Pulmonary artery endothelial cell (primary cell): ENCODE measurements around the gene FAAP100. TPM values are rescaled to one million over a fixed set of nuclear protein-coding genes. Genes with fewer than 3 reads are reported as not detected.

ENCODE experiments used
- DNase-seq: peaks from one replicate; pipeline ENCODE4 v3.0.0-alpha.2; 2011; ENCODE audit warnings: low read depth, low spot score
- total RNA-seq: library from RNA; depleted of rRNA; stranded (reverse); fragments of >200 nt; gene quantifications from 2 replicates; pipeline ENCODE4 v1.2.3, GENCODE V29; 2014

The FAAP100 gene
- total RNA-seq, 1 donor from 2014 or later: 17.5 TPM

DNA sequence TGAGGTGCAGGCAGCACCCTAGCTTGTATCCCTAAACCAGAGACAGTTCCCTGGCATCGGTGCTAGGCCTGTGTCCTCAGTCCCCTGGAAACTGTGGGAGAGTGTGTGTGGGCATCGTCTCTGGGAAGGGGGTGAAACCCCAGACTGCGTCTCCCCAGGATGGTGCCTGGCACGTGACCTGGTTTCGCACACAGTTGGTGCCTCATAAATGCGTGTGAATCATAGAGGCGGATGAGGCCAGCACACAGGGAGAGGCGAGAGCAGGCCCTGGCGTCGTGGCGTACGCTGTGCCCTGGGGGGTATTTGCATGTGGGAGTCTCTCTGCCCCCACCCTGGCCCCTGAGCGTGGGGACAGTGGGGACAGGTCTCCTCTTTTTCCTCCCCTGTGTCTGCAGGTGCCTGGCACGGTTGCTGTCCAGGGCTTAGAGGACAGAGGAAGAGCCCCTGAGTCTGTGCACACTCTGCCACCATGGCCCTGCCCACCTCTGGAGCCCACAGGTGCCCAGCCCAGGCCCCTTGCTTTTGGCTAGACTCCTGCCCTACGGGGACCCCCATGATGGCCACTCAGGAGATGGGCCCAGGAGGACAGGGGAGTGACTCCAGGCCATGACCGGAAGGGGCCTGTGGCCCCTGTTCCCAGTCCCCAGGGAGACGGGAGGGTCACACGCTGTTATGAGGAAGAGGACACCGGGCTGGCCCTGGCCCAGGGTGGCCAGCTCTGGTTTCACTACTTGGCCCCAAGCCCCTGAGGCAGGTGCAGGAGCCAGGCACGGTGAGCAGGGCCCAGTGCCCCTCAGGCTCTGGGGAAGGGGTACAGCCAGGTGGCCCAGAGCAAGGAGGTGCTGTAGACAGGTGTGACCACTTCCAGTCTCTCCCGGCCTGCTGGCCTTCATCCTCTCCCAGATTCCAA is 25.2 kb downstream of the FAAP100 start:
- DNase-seq: no peak

DNA sequence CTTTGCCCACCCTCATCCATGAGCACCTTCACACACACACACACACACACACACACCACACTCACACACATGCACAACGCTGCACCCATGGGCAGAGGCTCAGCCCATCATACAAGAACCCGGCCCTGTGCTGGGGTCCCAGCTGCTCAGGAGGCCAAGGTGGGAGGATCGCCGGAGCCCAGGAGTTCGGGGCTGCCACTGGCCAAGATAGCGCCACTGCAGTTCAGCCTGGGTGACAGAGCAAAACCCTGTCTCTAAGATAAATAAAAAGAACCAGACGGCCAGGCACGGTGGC is 27.3 kb downstream of the FAAP100 start:
- DNase-seq: no peak

DNA sequence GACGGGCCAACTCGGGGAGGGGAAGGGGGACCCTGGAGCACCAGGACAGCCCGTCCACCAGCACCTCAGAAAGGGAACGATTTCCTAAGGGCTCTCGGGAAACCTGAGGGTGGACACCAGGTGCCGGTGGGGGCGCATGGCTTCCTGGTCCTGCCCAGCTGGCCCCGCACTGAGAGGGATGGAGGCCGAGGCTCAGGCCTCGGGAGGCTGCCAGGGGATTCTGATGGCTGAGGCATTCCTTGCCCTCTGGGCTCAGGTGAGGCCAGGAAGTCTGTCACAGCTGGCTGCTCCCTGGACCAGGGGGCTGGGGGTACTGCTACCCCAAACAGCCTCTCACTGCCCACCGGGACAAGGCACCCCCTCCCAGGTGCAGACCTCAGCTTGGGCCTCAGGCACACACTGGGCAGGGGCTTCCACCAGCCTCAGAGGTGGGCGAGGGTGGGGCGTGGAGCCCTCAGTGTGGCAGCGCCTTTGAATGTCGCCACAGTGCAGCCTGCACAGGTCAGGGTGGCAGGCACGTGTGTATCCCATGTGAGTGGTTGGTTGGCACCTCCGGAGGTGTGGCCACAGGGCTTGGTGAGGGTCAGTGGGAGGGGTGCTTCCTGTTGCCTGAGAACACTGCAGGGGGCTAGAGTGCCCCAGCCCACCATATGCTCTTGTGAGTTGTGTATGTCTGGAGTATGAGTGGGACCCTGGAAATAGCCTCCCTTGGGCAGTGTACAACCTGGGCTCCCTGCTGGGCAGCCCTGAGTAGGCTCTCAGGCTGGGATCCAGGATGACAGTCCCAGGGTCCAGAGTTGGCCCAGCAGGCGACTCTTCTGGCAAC is 27.9 kb downstream of the FAAP100 start:
- no peak for DNase-seq

DNA sequence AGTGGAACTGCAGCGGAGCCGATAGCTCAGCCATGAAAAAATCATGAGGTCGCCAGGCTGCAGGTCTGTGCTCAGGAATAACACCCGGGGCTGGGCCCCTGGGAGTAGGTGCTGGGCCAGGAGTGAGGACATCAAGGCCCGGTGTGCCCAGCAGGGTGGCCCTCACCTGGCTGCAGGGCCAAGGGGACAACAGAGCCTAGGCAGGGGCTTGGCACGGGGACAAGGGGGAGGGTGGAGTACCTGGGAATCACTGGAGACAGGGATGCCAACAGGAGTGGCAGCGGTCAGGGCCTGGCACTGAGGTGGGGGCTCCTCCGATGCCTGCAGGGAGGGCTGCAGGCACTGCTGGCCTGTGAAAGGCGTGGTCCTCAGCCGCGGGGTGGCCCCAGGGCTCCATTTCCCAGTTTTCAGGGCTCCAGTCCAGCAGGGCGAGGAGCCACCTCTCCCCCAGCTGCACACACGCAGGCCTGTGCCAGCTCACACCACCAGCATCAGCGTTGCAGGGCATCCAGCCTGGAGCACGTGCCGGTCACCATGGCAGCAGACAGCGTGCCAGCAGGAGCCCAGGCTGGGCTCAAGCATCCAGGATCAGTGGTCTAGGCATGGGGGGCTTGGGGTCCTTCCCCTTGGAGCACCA is 28.6 kb downstream of the FAAP100 start:
- no peak for DNase-seq

DNA sequence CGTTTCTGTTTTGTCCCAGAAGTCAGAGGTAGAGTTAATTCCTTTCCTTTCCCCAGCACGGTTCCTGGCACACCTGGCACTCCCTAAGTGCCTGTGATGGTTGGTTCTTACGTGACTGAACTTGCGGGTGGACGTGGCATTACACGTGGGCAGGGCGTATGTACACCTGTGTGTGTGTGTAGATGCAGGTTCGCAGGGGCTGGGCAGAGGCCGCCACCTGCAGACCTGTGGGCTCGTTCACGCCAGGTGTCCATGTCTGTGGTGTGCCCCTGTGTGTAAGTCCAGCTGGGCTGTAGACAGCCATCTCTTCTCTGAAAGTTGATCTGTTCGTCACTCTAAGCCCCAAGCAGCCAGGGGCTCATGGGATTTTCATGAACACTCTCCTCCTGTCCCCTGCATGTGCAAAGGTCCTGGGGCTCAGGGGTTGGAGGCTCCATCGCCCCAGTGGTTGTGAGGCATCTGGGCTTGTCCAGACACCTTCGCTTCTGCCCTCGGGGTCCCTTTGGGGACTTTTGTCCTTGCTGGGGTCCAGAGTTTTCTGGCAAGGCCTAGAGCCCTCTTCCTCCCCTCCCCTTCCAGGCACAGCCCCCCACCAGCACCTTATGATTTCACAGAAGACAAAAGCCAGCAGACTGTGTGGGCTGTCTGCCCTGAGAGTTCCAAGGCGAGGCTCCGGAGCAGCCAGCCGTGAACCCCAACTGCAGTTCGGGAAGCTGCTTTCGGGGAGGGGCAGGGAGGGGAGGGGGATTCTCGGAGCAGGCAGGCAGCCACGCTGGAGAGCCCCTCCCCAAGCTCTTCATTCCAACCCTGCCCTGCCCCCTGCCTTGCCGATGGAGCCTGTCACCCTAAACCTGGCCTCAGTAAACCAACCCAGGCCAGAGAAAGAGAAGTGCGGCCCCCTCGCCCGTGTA is 29.4 kb downstream of the FAAP100 start:
- DNase-seq: no peak

DNA sequence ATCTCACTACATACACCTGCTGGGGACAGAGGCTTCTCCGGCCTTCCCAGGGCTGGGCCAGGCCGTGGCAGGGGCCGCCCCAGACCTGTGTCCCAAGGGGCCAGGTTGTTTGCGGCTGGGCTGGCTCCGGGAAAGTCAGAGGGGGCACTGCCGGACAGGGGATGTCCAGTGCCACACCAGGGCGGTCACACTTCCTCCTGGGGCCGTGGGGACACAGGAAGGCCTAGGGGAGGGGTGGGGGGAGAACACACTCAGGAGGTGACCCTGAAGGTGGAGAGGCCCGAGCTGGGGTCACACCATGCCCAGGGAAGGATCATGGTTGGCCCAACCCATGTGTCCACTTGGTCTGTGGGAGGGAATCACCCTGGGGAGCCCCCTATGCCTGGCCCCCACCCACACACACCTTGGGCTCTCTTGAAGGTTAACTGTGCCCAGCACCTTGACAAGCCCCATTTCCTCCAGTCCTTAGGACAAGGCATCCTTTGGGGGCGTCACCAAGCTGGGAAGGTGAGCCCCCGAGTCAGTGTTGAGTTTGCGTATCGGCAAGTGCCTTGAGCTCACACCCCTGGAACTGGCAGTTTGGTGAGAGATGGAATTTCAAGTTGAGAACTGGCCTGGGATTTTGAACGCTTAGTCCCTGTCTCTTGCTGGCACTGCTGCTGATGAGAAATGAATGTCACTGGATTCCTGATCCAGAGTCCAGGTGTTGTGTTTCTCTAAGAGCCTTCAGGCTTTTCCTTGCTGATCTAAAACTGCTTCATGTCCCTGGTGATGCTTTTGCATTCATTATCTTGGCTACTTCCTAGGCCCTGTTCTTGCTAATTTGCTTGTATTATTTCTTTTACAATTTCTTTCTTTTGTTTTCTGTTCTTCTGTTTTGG is 31.9 kb downstream of the FAAP100 start:
- no peak for DNase-seq

DNA sequence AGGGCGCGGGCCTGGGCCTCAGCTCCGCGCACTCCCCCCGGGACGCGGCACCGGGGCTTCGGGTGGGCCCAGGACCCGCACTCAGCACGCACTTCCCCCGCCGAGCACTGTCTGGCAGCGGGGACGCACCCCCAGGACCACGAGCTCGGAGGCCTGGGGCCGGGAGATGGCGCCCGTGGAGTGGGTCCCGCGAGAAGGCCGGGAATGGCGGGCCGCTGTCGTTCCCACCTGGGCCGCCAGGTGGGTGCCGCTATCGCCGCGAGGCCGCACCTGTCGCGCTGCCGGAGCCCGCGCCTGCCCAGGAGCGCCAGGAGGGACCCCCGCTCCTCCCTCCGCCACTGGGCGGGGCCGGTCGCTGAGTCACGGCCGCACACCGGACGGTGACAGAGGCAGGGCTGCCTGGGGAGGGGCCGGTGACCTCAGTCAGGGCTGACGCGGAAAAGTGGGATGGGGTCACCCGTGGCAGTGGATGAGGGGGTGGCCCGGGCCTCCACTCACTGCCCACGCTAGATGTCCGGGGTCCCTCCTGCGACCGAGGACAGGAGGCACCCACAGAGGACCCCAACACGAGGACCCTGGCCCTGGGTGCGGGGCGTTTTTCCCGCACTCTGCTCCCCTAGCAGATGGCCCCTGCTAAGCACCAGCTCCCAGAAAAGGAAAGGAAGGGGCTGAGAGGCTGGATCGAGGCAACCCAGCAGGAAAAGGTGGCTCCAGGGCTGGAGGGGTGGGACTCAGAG is 32.7 kb downstream of the FAAP100 start:
- no peak for DNase-seq

DNA sequence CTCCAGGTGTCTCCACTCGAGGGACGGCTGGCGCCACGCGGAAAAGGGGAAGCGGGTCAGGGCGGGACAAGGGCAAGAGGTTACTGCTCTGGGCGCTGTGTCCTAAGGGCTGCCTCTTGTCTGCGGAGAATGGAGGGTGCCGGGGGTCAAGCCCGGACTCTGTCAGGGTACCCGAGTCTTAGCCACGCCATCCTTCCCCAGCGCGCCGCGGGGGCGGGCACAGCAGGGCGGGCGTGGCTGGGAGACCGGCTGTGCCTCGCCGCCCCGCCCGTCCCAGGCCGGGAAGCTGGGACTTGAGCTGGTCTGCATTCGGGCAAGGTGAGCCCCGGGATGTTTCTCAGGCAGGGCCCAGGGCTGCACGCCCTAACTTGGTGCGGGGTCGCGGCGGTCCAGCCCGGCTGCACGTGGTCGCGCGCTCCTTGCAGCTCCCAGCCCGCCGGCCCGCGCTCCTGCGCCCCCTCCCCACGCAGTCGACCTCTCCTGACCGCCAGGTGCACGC is 33.3 kb downstream of the FAAP100 start:
- no peak for DNase-seq

DNA sequence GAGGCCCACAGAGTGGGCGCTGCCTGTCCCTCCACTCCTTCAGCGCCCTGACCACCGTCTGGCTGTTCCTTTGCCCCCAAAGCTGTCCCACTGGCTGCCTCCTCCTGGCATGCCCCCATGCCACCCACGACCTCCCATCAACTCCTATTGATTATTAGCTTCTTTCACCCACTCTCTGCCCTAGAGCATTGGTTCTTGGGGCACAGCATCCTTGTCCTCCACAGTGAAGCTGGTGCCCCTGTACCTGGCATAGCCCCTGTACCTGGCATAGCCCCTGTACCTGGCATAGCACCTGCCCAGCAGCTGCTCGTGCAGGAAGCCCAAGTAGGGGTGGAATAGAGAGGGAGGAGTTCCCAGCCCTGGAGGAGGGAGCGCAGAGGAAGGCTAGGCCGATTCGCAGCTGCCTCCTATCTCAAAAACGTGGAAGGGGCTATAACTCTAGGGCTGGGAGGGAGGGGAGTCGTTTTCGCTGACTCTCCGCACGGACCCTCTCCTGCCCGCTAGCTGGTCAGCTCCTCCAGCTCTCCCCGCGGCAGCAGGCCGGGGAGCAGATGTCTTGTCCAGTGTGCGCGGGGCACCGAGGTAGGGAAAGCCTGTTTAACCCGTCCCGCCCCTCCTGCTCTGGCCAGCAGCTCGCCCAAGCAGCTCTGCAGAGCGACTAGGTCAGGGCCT is 33.9 kb downstream of the FAAP100 start:
- no peak for DNase-seq

DNA sequence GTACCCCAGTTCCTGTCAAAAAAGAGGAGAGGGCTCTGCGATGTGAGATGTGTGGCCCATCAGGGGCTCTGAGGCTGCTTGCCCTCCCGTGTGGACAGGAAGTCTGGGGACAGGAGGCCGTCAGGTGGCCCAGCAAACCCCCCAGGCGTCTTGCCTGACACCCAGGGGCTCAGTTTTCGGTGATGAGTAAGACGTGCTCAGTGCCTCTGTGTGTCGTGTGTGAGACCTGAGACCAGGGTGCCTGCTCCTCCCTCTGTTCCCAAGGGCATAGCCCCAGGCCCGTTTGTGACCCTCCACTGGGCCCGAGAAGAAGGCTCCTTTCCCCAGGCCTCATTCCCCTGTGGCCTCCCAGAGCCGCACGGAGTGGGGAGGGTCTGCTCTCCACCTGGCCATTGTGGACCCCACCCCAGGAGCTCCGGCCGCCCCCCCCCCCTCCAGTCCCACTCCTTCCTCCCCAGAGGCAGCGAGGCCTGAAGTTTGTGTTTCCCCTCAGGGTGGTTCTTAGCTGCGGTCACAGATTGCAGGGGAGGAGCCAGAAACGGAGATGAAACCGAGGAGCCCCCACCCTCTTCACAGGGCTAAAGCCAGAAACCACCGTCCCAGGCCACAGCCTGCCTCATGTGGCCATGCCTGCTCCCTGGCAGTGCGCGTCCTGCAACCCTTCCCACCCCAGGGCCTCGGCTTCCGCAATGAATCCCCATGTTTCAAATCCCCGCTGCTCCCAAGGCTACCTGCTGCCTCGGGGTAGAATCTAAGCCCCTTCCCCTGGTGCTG is 34.6 kb downstream of the FAAP100 start:
- DNase-seq: no peak

DNA sequence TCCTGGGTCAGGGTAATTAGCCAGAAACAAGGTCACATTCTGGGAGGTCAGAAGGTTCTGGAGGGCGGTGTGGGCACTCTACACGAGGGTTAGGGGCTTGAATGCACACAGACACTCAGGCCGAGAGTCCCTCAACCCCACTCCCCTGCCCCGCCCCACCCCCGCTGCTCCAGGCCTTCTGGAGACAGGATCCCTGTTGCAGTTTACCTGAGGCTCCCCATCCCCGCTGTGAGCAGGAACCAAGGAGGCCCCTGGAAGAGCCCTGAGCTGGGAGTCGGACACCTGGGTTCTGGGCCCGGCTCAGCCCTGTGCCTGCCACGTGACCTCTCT is 35.2 kb downstream of the FAAP100 start:
- no peak for DNase-seq

DNA sequence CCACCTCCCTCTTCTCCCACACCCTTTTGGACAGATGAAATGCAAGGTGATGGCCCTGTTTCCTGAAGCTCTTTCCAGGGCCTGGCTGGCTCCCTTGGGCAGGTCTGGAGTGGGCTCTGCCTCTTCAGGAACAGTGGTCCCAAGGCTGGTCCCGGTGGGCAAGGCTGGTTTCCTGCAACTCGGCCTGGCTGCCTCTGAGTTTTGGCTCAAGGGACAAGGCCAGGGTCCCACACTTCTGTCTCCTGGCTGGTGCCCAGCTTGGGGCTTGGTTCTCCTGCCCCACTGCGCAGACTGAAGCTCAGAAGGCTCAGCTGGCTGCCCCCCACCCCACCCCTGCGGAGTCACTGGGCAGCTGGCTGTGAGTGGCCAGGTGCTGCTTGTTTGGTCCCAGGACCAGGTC is 35.7 kb downstream of the FAAP100 start:
- DNase-seq: no peak

DNA sequence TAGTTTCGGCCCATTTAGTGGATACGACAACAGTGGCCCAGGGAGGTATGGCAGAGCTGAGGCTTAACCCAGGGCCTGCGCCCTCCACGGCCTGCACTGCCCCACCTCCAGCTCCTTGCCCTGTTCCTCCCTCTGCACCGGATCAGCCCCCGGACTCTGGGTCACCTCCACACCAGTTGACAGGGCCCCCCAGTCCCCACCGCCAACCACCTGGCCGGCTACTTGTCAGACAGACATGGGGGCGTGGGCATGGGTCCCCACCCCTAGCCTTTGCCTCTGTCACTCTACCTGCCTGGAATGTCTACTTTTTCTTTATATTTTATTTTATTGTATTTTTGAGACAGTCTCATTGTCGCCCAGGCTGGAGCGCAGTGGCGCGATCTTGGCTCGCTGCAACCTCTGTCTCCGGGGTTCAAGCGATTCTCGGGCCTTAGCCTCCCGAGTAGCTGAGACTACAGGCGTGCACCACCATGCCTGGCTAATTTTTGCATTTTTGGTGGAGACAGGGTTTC is 36.6 kb downstream of the FAAP100 start:
- no peak for DNase-seq

DNA sequence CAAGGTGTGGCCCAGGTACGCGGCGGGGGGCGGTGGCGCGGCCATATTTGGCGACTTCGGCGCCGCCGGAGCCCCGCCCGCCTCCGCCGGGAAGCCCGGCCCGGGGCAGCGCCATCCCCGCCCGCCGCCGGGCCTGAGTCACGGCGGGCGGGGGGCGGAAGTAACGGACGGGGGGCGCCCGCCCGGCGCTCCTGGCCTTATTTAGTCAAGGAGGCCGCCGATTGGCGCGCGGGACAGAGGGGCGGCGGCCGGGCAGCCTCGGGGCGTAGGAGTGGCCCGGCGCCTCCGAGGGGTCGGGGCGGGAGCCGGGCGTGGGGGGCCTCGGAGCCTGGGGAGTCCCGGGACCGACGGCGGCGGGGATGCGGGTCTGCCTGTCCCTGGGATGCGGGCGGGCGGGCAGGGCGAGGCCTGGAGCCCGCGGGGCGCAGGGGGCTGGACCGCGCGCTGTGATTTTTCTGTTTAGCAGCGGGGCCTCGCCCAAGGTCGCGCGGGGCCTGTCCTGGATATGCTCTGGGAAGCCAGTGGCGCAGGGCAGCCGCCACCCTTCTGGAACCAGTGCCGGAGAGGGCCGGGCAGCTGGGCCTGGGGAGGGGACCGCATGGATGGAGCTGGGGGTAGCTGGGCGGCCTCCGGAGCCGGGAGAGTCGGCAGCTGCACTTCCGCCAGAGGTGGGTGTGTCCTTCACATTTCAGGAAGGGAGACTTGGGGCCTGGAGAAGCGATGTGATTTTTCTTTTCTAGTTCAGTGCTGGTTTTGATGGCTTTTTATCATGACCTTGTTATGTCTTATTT is 37.2 kb downstream of the FAAP100 start:
- peak; percentile 33 for DNase-seq

DNA sequence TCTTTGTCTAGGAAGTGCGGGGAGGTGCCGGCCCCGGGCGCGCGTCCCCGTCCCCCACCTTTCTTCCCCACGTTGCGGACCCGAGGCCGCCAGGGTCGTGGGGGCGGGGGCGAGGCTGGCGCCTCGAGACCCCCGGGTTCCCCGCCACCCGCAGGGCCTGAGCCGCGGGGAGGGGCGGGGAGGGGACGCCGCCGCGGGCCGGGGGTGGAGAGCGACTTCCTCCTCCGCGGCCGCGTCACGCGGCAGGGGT is 37.7 kb downstream of the FAAP100 start:
- no peak for DNase-seq

DNA sequence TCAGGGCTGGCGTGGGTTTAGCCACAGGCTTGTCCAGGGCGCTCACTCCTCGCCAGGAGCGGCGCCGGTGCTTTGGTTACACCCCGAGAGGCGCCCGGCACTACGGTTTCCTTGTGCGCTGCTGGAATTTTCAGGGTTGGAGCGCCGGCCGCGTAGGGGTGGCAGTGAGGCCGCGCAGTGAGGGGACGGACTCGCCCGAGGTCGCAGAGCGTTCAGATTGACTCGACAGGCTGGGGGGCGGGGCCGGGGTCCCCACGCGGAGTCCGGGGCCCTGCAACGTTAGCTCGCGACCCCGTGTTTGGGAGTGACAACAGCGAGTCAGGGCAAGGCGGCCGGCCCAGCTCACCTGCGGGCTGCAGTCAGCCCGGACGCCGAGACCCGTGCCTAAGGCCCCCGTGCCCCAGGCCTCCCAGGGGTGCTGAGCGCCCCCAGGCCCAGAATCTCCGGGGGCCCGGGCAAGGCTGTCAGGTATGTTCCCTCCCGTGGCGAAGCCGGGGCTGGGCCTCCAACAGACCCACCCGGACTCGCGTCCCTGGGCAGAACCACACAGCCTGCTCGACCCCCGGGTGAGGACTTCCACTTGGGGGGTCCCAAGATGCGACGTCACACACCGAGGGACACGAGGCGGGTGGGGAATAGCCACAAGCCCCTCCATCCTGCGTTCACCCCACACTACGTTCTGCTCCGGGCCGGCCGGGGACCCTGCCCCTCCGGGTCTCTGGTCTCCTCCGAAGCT is 38.2 kb downstream of the FAAP100 start:
- DNase-seq: peak; percentile 41

DNA sequence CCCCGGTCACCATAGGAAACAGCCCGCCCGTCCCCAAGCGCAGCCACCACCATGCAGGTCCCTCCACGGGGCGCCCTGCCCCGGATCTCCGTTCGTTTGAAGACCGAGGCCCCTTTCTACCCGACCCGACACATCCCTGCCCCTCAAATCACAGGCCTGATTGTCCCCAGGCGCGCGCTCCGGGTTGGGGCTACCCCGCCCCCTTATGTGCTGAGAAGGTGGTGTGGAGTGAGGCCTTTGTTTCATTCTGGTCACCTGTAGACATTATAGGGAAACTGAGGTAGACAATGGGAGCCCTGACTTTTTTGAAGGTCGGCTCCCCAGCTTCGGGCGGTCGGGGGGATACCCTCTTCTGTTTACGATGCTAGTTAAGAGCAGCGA is 38.8 kb downstream of the FAAP100 start:
- DNase-seq: no peak
